Measurements from ENCODE around the gene LHFPL3. TPM values are rescaled to one million over a fixed set of nuclear protein-coding genes. Genes with fewer than 3 reads are reported as not detected.

LHFPL3 gene
- total and polyA plus RNA-seq, 2 donors (not counting 3 experiments of a cell fraction or from before 2014, with no cell fraction given): not detected

GRCh38 chr7:104901240-104901619 is 572.8 kb downstream of the LHFPL3 start:
- no peak overlapping the region for H2AFZ ChIP-seq (ENCODE audit: low read depth, low read length)
- H3K9me3 ChIP-seq (replicated peaks; ENCODE audit: control insufficient read depth, insufficient read depth, low read length): no peaks in the 10 kb centered on the region
- no peak overlapping the region for H3K27ac ChIP-seq (ENCODE audit: insufficient read depth, low read depth, low read length)
- H3K4me3 ChIP-seq (replicated peaks in 1 of 3; ENCODE audit: insufficient read depth in 1 of 3, low read depth in 1 of 3, low read length in 3 of 3): no peak overlapping the region
- DNase-seq (ENCODE audit: low read depth, low spot score): no peak
- intact Hi-C loops (cut with micrococcal nuclease) (no loop called here), dilution Hi-C loops (cut with MboI; ENCODE audit: extremely low pct_ligation_motif_present, low sequenced_read_pairs) (no loop called here)
- TF ChIP-seq, protein P1, sequence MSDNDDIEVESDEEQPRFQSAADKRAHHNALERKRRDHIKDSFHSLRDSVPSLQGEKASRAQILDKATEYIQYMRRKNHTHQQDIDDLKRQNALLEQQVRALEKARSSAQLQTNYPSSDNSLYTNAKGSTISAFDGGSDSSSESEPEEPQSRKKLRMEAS (IDR thresholded peaks at IDR 0.05; ENCODE audit: insufficient read depth, insufficient read length): no peak
- no peak for TF ChIP-seq JUN (IDR thresholded peaks at IDR 0.05; ENCODE audit: borderline replicate concordance, insufficient read depth, insufficient read length, low read depth)
- no peak for TF ChIP-seq FOS (IDR thresholded peaks at IDR 0.05; ENCODE audit: borderline replicate concordance, insufficient read depth, low read length)
- TF ChIP-seq POLR2AphosphoS5 (IDR thresholded peaks at IDR 0.05; ENCODE audit: insufficient read depth, low read depth, low read length): no peak
- H3K9ac ChIP-seq (replicated peaks; ENCODE audit: extremely low read depth, insufficient read depth, low read length): no peak overlapping the region
- H3K79me2 ChIP-seq (ENCODE audit: control insufficient read depth, insufficient read depth, low read length): no peaks in the 10 kb centered on the region
- no peaks in the 10 kb centered on the region for H3K4me1 ChIP-seq (ENCODE audit: control insufficient read depth, extremely low read depth, insufficient read depth, low read length)
- CTCF ChIA-PET: interaction anchor here (1.2 to 3.3 kb wide), 5 partner anchors 9 to 21 kb away, joined by 3 to 16 read pairs (median 4); no protein-coding TSS in a partner anchor
- peaks cover 0 to 4% of the 10 kb centered on the region in 2 experiments for H3K27me3 ChIP-seq (ENCODE audit: control insufficient read depth in 2 of 2, insufficient read depth in 2 of 2, low read length in 2 of 2)
- H3K4me2 ChIP-seq (ENCODE audit: insufficient read depth, low read length): no peak overlapping the region
- no peaks in the 10 kb centered on the region for H4K20me1 ChIP-seq (replicated peaks; ENCODE audit: control insufficient read depth, extremely low read depth, insufficient read depth, low read length)
- no peak for FAIRE-seq
- POLR2A ChIA-PET: no interaction called here
- no TSS peak for BruUV-seq (replicated peaks)
- no peaks in the 10 kb centered on the region for H3K9me1 ChIP-seq (replicated peaks; ENCODE audit: control insufficient read depth, extremely low read depth, insufficient read depth, low read length)
- no peaks in the 10 kb centered on the region for H3K36me3 ChIP-seq (ENCODE audit: control insufficient read depth in 2 of 2, extremely low read depth in 1 of 2, insufficient read depth in 2 of 2, low read length in 2 of 2)

DNA sequence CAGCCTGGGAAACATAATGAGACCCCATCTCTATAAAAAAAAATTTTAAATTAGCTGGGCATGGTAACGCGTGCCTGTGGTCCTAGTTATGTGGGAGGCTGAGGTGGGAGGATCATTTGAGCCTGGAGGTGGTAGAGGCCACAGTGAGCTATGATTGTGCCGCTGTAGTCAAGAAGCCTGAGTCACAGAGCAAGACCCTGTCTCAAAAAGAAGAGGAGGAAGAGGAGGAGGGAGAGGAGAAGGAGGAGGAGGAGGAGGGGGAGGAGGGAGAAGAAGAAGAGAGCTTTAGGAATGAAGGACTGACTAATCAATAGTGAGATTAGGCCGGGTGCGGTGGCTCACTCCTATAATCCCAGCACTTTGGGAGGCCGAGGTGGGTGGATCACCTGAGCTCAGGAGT is 573.8 kb downstream of the LHFPL3 start:
- H3K4me1 ChIP-seq (ENCODE audit: control insufficient read depth, extremely low read depth, insufficient read depth, low read length): no peaks in the 10 kb centered on the region
- H3K4me2 ChIP-seq (ENCODE audit: insufficient read depth, low read length): no peak overlapping the region
- H3K9ac ChIP-seq (replicated peaks; ENCODE audit: extremely low read depth, insufficient read depth, low read length): no peak overlapping the region
- TF ChIP-seq JUN (IDR thresholded peaks at IDR 0.05; ENCODE audit: borderline replicate concordance, insufficient read depth, insufficient read length, low read depth) (no peak), EZH2 (IDR thresholded peaks at IDR 0.05; ENCODE audit: borderline replicate concordance, low read depth, low read length, severe bottlenecking) (no peak), FOS (IDR thresholded peaks at IDR 0.05; ENCODE audit: borderline replicate concordance, insufficient read depth, low read length) (no peak)
- no peak overlapping the region for H3K4me3 ChIP-seq (replicated peaks in 1 of 3; ENCODE audit: insufficient read depth in 1 of 3, low read depth in 1 of 3, low read length in 3 of 3)
- FAIRE-seq (no peak), DNase-seq (ENCODE audit: low read depth, low spot score) (no peak)
- no peak overlapping the region for H3K27ac ChIP-seq (ENCODE audit: insufficient read depth, low read depth, low read length)
- H3K27me3 ChIP-seq (ENCODE audit: control insufficient read depth in 2 of 2, insufficient read depth in 2 of 2, low read length in 2 of 2): peaks cover 0 to 7% of the 10 kb centered on the region in 2 experiments
- H4K20me1 ChIP-seq (replicated peaks; ENCODE audit: control insufficient read depth, extremely low read depth, insufficient read depth, low read length): no peaks in the 10 kb centered on the region
- intact Hi-C loops (cut with micrococcal nuclease): no loop called here
- dilution Hi-C loops (cut with MboI; ENCODE audit: extremely low pct_ligation_motif_present, low sequenced_read_pairs): no loop called here
- BruUV-seq (replicated peaks): no TSS peak
- no peaks in the 10 kb centered on the region for H3K9me3 ChIP-seq (replicated peaks; ENCODE audit: control insufficient read depth, insufficient read depth, low read length)
- POLR2A ChIA-PET: no interaction called here
- no peak overlapping the region for H2AFZ ChIP-seq (ENCODE audit: low read depth, low read length)
- no peaks in the 10 kb centered on the region for H3K79me2 ChIP-seq (ENCODE audit: control insufficient read depth, insufficient read depth, low read length)
- CTCF ChIA-PET: interaction anchor here (1.2 to 3.3 kb wide), 4 partner anchors 12 to 20 kb away, joined by 3 to 16 read pairs (median 10); no protein-coding TSS in a partner anchor
- H3K9me1 ChIP-seq (replicated peaks; ENCODE audit: control insufficient read depth, extremely low read depth, insufficient read depth, low read length): no peaks in the 10 kb centered on the region
- H3K36me3 ChIP-seq (ENCODE audit: control insufficient read depth in 2 of 2, extremely low read depth in 1 of 2, insufficient read depth in 2 of 2, low read length in 2 of 2): no peaks in the 10 kb centered on the region

All from endothelial cell of umbilical vein (primary cell).